GM18858 (cell line): ENCODE results near the gene SHC2.
"Not testable (repeated sequence)": the region's sequence is repeated elsewhere in the genome, so short reads cannot be mapped to it uniquely, and the experiment has no call there.

ENCODE experiments used
- ATAC-seq: cut with Tn5 transposase; IDR thresholded peaks from one replicate; pipeline ENCODE4 v1.9.1; 2021; ENCODE audit not compliant: unreplicated experiment

The SHC2 gene

DNA sequence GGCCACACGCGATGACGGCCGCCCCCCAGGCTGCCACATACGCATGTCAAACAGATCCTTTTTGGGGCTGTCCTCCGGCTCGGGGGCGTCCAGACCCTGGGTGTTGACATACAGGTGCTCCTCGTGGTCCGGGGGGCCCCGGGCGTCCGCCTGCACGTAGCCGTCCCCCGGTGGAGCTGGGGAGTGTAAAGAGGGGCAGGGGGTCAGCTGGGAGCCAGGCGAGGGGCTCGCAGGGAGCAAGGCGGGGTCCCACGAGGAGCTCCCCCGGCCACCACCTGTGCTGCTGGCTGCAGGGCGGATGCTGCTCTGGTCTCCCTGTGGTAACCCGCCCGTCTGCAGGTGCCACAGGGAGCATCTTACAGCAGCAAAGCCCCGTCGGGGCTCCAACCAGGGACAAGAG is 35.8 kb downstream of the SHC2 start:
- no peak for ATAC-seq

DNA sequence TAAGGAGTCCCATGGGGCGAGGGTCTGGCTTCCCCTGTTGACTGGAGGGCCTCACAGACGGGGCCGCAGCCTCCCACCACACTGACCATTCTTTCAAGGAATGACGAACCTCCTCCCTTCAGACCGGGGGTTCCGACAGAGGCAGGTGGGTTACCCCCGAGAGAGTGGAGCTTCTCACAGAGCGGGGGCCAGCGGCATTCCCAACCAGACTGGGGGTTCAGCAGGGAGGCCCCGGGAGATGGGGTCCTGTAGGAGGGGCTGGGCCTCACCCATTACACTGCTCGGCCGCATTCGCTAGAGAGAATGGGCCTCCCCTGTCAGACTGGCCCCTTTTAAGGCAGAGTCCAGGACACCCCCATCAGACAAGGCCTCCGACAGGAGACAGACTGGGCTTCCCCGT is 36.3 kb downstream of the SHC2 start:
- ATAC-seq = no peak

GRCh38 chr19:423691-424466 is 37.0 kb downstream of the SHC2 start:
- no peak for ATAC-seq

GRCh38 chr19:422917-423226 is 38.0 kb downstream of the SHC2 start:
- not testable (repeated sequence) for ATAC-seq

DNA sequence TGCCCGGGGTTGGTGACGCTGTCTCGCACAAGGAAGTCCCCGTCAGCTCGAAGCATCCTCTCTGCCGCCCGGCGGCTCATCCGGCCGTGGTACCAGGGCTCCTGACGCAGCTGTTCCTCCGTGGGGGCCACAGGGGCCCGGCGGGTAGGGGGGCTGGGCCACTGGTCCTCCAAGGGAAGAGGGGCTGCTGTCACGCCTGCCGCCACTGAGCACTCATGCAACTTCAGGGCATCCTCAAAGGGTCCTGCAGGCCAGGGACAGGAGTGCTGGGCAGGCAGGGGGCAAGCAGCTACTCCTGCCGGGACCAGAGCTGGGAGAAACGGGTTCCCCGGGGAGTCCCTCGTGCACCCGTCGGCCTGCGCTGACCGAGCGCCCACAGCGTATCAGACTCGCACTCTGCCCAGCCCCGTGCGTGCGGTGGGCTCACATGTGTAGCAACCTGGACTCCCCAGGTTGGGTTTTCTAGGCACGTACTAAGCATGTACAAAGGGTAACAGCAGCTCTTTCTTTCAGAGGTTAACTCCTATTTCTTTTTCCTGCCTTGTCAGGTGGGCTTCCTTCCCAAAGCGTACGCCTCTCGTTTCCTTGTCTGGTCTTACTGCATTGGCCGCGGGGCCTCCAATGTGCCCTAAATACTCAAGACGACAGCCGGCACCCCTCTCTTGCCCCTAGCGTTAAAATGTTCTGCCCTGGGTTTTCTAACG is 38.5 kb downstream of the SHC2 start:
- no peak for ATAC-seq

GRCh38 chr19:419721-420515 is 40.9 kb downstream of the SHC2 start:
- ATAC-seq = no peak

DNA sequence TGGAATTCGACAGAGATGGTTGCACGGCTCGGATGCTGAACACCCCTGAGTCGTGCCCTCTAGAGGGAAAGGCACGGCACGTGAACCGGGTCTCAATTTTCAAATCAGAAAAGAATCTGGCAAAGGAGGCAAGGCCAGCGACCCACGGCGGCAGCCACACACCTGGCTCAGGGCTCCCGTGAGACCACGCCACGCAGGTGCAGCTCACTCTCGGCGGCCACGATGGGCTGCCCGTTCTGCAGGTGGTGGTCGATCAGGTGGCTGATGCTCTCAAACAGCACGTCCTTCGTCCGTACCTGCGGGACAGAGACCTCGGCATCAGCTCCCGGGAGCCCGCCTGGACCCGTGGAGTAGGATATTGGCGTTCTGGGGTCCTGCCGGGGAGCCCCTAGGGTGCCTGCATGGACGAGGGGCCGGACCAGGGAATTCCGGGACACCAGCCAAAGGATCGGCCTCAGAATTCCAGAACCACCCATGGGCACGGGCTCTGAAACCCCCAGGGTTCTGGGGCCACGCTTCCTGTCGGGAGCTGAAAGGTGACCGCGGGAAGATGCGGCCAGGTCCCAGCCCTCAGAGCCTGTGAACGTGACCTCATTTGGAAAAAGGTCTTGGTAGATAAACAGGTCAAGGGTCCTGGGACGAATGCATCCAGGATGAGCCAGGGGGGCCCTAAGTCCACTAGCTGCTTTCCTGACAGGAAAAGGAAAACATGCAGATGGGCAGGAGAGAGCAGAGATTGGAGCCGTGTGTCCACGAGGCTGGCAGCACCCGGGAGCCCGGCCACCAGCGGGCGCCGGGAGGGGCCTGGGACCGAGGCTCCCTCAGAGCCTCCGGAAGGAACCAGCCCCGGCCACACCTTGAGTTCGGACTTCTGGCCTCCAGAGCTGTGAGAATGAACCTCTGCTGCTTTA is 41.8 kb downstream of the SHC2 start:
- ATAC-seq = no peak

DNA sequence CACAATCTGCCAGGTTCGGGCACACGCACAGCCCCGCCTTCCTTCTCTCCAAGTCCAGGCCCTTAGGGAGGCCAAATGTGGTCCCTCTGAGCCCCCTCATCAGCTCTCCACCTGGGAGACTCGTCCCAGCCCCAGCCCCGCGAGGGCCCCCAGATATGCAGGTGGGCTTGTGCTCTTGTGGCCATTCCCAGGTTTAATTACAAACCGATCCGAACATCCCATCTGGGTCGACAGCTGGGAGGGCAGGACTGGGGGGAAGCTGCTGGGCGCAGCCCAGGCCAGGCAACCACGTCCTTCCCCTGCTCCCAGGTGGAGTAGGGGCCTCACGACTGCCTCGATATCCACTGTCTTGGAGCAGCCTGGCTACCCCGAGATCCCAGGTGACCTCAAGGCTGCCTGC is 44.4 kb downstream of the SHC2 start:
- ATAC-seq = no peak

DNA sequence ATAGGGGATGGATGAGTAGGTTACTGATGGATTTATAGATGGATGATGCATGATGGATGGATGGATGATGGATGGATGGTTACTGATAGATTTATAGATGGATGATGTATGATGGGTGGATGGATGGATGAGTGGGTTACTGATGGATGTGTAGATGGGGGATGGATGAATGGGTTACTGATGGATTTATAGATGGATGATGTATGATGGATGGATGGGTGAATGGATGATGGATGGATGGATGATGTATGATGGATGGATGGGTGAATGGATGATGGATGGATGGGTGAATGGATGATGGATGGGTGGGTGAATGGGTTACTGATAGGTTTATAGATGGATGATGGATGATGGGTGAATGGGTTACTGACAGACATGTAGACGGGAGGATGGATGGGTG is 45.5 kb downstream of the SHC2 start:
- ATAC-seq = no peak

GRCh38 chr19:413756-414420 is 46.9 kb downstream of the SHC2 start:
- no peak for ATAC-seq

DNA sequence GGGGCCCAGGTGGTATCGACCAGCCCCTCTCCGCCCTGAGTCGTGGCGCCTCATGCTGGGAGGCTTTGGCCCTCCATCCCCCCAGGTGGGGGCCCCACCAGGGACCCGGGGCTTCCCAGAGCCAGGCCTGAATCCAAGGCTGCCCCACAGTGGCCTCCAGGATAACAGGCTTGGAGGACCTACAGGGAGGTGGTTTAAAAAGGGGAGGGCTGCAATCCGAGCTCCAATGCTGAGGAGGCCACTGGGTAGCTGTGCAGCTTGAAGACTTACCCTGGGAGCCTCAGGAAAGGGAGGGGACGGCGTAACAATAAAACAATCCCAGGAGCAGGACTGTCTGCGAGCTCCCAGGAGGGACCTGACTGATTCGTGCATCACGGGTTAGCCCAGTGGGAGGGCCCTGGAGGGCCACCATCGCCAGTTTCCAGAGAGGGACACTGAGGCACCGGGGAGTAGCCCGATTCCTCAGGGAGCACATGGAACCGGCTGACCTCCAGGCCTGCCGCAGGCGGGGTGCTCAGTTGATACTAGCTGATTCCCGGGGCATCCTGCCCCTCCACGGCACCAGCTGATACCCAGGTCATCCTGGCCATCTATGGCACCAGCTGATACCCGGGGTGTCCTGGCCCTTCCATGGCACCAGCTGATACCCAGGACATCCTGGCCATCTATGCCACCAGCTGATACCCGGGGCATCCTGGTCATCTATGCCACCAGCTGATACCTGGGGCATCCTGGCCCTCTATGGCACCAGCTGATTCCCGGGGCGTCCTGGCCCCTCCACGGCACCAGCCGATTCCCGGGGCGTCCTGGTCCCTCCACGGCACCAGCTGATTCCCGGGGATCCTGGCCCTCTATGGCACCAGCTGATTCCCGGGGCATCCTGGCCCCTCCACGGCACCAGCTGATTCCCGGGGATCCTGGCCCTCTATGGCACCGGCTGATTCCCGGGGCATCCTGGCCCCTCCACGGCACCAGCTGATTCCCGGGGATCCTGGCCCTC is 48.2 kb downstream of the SHC2 start:
- no peak for ATAC-seq

GRCh38 chr19:411723-412355 is 49.0 kb downstream of the SHC2 start:
- no peak for ATAC-seq

DNA sequence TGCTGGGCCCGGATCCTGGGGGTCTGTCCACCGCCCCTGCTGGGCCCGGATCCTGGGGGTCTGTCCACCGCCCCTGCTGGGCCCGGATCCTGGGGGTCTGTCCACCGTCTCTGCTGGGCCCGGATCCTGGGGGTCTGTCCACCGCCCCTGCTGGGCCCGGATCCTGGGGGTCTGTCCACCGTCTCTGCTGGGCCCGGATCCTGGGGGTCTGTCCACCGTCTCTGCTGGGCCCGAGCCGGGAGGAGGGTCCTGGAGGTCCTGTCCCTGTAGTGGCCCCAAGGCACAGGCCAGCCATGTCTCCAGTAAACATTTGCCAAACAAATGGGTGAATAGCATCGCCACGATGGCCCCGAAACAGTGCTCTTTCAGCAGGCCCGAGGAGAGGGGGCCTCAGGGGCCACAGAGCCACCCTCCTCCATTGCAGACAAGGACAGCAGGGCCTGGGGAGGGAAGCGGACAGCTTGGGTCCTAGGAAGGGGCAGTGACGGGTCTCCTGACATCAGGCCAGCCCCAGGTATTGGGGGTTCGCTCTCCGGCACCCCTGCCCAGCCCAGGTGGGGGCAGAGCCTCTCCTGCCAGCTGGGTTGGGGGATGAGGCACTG is 49.6 kb downstream of the SHC2 start:
- ATAC-seq = not testable (repeated sequence)

- ATAC-seq = no peak
These were observed 50.5 kb downstream of the SHC2 start for GRCh38 chr19:410243-410781.

DNA sequence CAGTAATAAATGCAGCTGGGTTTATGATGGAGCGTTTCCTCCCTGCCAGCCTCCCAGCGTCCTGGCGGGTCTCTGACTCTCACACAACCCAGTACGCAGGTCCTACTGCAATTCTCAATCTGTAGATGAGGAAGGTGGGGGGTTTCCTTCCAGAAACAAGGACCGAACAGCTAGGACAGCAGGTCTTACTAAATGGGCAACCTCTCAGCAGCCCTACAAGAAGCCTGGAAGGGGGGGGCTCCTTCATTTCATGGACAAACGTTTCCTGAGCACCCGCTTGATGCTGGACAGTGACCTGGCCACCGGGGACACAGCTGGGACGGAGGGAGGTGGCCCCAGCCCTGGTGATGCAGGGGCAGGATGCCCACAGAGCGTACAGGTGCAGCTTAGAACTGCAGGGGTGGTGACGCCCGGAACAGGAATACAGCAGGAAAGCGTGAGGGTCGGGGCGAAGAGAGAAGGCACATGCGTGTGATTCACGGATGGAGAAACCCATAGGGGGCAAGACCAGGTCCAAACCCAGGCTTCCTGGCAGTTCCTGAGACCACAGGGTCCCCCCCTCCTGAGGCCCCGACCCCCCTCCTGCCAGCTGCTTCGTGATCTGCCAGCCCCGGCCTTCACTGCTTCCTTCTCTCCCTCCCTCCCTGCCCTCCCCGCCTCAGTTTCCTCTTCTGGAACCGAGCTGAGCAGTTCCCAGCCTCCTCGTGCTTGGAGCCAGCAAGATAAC is 51.2 kb downstream of the SHC2 start:
- no peak for ATAC-seq

DNA sequence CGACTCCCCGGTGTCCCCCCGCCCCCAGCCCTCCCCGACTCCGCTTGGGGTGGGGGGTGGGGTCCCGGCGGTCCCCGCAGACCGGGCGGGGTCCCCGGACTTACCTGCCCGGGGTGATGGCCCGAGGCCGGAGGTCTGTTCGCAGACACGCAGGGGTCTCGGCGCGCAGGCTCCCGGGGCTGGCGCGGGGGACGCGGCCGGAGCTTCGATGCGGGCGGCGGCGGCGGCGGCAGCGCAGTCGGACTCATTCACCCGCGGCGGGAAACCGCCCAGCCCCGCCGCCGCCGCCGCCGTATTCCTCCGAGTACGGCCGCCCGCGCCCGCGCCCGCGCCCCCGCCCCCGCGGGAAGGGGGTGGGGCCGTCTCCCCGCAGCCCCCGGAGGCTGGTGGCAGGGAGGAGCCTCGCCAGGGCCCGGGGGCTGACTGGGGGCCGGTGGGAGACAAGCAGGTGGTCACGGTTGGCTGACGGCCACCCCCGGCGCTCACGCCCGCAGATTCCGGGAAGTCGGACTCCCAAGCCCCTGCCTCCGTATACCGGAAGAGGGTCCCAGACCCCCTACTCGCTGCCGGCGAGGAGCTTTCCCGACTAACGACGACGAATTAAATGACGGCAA is 51.8 kb downstream of the SHC2 start, which contains the start of gene C2CD4C:
Gene C2CD4C, minus strand, starts transcription at position 246 of the 614 bp plus-strand sequence. CDS start 786 bp downstream, outside the sequence.
- ATAC-seq = no peak

GRCh38 chr19:408441-408901 is 52.4 kb downstream of the SHC2 start:
- no peak for ATAC-seq
